T-cell (primary cell): ENCODE results near the gene CNTNAP5. TPM values are rescaled to one million over a fixed set of nuclear protein-coding genes. Genes with fewer than 3 reads are reported as not detected.

ENCODE experiments used
- ATAC-seq, 4 experiments: fragments of 200-7000 bp in 3 of 4; fragments of 150-1000 bp in 1 of 4; cut with Tn5 transposase; replicated peaks in 1 of 4; 1 replicate in 3 of 4; 2 replicates in 1 of 4; pipeline ENCODE4 v1.10.0; 2021; ENCODE audit warnings: moderate library complexity in 3 of 4, mild to moderate bottlenecking in 2 of 4, moderate number of reproducible peaks in 1 of 4
- CTCF ChIA-PET, 2 donors: fragments of 300-600 bp; sonication (Branson Sonifier 250); formaldehyde crosslinking; loops; one replicate each; lab custom pipeline; 2022; ENCODE audit warnings: antibody characterized with exemption in 2 of 2; lab: Charles Lee
- POLR2A ChIA-PET, 2 donors: fragments of 300-600 bp; sonication (Branson Sonifier 250); formaldehyde crosslinking; loops; one replicate each; lab custom pipeline; 2022; ENCODE audit warnings: antibody characterized with exemption in 2 of 2; lab: Charles Lee
- DNase-seq, 35 experiments: peaks; one replicate each; pipeline versions ENCODE4 v3.0.0 to v3.0.0-alpha.2; 2013 to 2023
- H3K27ac ChIP-seq: one replicate; pipeline ENCODE4 v1.5.1; 2013; ENCODE audit warnings: low read length
- H3K27me3 ChIP-seq, 2 experiments: replicated peaks in 1 of 2; 1 replicate in 1 of 2; 2 replicates in 1 of 2; pipeline versions ENCODE4 v1.6.1 to v1.7.0; 2013; ENCODE audit warnings: low read length in 1 of 2, mixed read lengths in 1 of 2; ENCODE audit not compliant: control insufficient read depth in 2 of 2, insufficient read depth in 2 of 2; ENCODE audit errors: extremely low read depth in 1 of 2
- H3K36me3 ChIP-seq, 2 donors: 1 replicate in 1 of 2; 2 replicates in 1 of 2; pipeline versions ENCODE4 v1.6.1 to v1.7.0; 2013; ENCODE audit warnings: low read length in 1 of 2; ENCODE audit not compliant: control insufficient read depth in 2 of 2, insufficient read depth in 1 of 2; ENCODE audit errors: extremely low read depth in 1 of 2
- H3K4me1 ChIP-seq, 2 experiments: 1 replicate in 1 of 2; 2 replicates in 1 of 2; pipeline versions ENCODE4 v1.6.1 to v1.7.0; 2013; ENCODE audit warnings: low read length in 2 of 2, mixed read lengths in 1 of 2; ENCODE audit not compliant: insufficient read depth in 2 of 2, control insufficient read depth in 1 of 2; ENCODE audit errors: extremely low read depth in 1 of 2
- H3K4me3 ChIP-seq, 2 donors: 1 replicate in 1 of 2; 2 replicates in 1 of 2; pipeline versions ENCODE4 v1.5.1 to v1.7.0; 2013; ENCODE audit warnings: mild to moderate bottlenecking in 2 of 2, low read length in 1 of 2, moderate library complexity in 1 of 2; ENCODE audit not compliant: control insufficient read depth in 1 of 2; ENCODE audit errors: extremely low read depth in 1 of 2
- H3K9me3 ChIP-seq: 2 replicates; pipeline ENCODE4 v1.7.0; 2013
- H3K27ac Mint-ChIP-seq, 2 donors: one replicate each; pipeline ENCODE4 v1.8.0; 2020 to 2021; ENCODE audit warnings: mild to moderate bottlenecking in 2 of 2, mixed read lengths in 2 of 2
- H3K27me3 Mint-ChIP-seq, 2 donors: one replicate each; pipeline ENCODE4 v1.8.0; 2021 to 2022; ENCODE audit warnings: mixed read lengths in 2 of 2
- H3K36me3 Mint-ChIP-seq: one replicate; pipeline ENCODE4 v1.8.0; 2021; ENCODE audit warnings: mixed read lengths
- H3K4me1 Mint-ChIP-seq, 3 donors: one replicate each; pipeline ENCODE4 v1.8.0; 2020 to 2022; ENCODE audit warnings: mixed read lengths in 3 of 3, mild to moderate bottlenecking in 1 of 3
- H3K4me3 Mint-ChIP-seq, 3 donors: one replicate each; pipeline ENCODE4 v1.8.0; 2020 to 2022; ENCODE audit warnings: mild to moderate bottlenecking in 3 of 3, mixed read lengths in 3 of 3, moderate library complexity in 3 of 3
- H3K9me3 Mint-ChIP-seq, 3 donors: one replicate each; pipeline ENCODE4 v1.8.0; 2020 to 2022; ENCODE audit warnings: mixed read lengths in 3 of 3
- WGBS: methylation state at CpG from one replicate; pipeline ENCODE4 v1.1.5; 2013; ENCODE audit warnings: missing lambda C conversion rate; ENCODE audit not compliant: insufficient coverage; 5-methylcytosine and 5-hydroxymethylcytosine counted together
- total RNA-seq, 35 experiments: library from RNA in 6 of 35; stranded (reverse) in 6 of 35; fragments of 120-200 nt in 1 of 35; gene quantifications; one replicate each; pipeline versions ENCODE4 v1.2.1 to v1.2.4 and lab custom pipeline; 2013 to 2026

Gene CNTNAP5
- total RNA-seq, 5 donors from 2014 or later (not counting 1 experiment from before 2014, with no cell fraction given) = not detected

DNA sequence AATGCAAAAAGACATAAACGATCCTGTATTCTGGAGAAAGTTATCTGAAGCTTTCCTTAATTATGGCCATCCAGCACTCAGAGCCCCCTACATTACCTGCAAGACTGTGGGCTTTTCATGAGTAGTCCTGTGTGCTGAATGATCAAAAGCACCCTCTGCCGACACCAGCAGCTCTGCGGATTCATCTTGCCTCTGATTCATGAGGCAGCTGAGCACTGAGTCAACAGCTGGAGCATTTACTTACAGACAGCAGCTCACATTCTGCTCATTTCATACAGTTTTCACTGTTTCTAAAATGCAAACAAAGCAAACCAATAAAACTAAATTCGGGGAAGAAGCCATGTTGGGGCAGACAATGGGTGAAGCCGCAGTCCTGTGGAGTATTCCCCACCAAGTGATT, 886.5 kb downstream of the CNTNAP5 start:
- POLR2A ChIA-PET = no interaction called here

DNA sequence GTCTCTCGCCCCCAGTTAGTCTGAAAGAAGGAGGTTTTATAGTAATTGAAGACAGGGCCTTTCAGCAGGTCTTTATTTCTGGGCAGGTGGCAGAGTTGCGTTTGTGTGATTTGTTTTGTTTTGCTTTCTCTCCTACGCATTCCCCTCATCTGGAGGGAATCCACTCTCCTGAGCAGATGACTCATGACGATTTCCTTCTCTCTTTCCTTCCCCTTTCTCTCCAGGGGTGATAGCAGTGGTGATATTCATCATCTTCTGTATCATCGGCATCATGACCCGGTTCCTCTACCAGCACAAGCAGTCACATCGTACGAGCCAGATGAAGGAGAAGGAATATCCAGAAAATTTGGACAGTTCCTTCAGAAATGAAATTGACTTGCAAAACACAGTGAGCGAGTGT, 888.8 kb downstream of the CNTNAP5 start:
- Mint-ChIP-seq H3K27me3 (no peaks in the 10 kb centered on the region), H3K36me3 (no peaks in the 10 kb centered on the region), H3K4me3 (no peak overlapping the region), H3K4me1 (no peaks in the 10 kb centered on the region), H3K27ac (no peak overlapping the region), H3K9me3 (peaks cover 12 to 31% (median 25%) of the 10 kb centered on the region in 3 donors)
- H3K27me3 ChIP-seq = no peaks in the 10 kb centered on the region
- H3K36me3 ChIP-seq = no peaks in the 10 kb centered on the region
- 85% methylated on average over 4 of the region's 9 CpGs for WGBS
- H3K4me1 ChIP-seq = no peaks in the 10 kb centered on the region
- ChIA-PET CTCF (no interaction called here), POLR2A (no interaction called here)
- no peaks in the 10 kb centered on the region for H3K9me3 ChIP-seq
- no peak for DNase-seq
- H3K4me3 ChIP-seq = no peak overlapping the region
- H3K27ac ChIP-seq = no peak overlapping the region
- no peak for ATAC-seq

More for the DNA sequence above, 886.5 kb downstream of the CNTNAP5 start:
- no peak overlapping the region for H3K4me3 ChIP-seq
- CTCF ChIA-PET = no interaction called here
- H3K27ac Mint-ChIP-seq = no peak overlapping the region
- H3K4me1 ChIP-seq = no peaks in the 10 kb centered on the region
- DNase-seq (no peak), ATAC-seq (no peak)
- no peak overlapping the region for H3K27ac ChIP-seq
- H3K9me3 Mint-ChIP-seq = peaks cover 6 to 22% (median 9%) of the 10 kb centered on the region in 3 donors
- no peaks in the 10 kb centered on the region for H3K27me3 Mint-ChIP-seq
- H3K36me3 ChIP-seq = no peaks in the 10 kb centered on the region
- no peaks in the 10 kb centered on the region for H3K4me1 Mint-ChIP-seq
- 94% methylated on average over 2 of the region's 5 CpGs for WGBS
- H3K9me3 ChIP-seq = no peaks in the 10 kb centered on the region
- no peaks in the 10 kb centered on the region for H3K36me3 Mint-ChIP-seq
- H3K4me3 Mint-ChIP-seq = no peak overlapping the region
- H3K27me3 ChIP-seq = no peaks in the 10 kb centered on the region

DNA sequence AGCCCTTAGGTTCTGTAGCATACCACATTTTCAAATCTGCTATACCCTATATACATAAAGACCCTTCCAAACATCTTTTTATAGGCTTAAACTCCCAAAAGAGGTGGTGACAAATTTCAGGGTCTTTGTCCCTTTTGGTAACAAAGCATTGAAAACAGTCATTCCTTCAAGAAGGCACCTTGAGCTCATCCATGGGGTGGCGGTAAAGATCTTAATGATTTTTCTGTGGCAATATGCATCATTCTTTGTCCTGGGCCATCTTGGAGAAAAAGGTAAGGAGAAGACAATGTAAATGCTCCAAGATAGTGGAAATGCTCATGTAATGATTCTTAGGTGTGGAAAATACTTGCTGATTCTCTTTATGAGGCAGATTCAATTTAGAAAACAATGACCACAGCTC, 890.5 kb downstream of the CNTNAP5 start:
- WGBS = 50% methylated on average over 1 of the region's 1 CpG
- no peaks in the 10 kb centered on the region for H3K36me3 Mint-ChIP-seq
- no peaks in the 10 kb centered on the region for H3K27me3 ChIP-seq
- H3K27ac ChIP-seq = no peak overlapping the region
- no peak for DNase-seq
- POLR2A ChIA-PET = no interaction called here
- no peaks in the 10 kb centered on the region for H3K36me3 ChIP-seq
- no peak for ATAC-seq
- no peaks in the 10 kb centered on the region for H3K27me3 Mint-ChIP-seq
- H3K4me3 Mint-ChIP-seq = no peak overlapping the region
- H3K9me3 Mint-ChIP-seq = peaks cover 13 to 29% (median 18%) of the 10 kb centered on the region in 3 donors
- no peak overlapping the region for H3K4me3 ChIP-seq
- H3K4me1 Mint-ChIP-seq = no peaks in the 10 kb centered on the region
- no peak overlapping the region for H3K27ac Mint-ChIP-seq
- H3K9me3 ChIP-seq = no peaks in the 10 kb centered on the region
- no peaks in the 10 kb centered on the region for H3K4me1 ChIP-seq
- CTCF ChIA-PET = no interaction called here

DNA sequence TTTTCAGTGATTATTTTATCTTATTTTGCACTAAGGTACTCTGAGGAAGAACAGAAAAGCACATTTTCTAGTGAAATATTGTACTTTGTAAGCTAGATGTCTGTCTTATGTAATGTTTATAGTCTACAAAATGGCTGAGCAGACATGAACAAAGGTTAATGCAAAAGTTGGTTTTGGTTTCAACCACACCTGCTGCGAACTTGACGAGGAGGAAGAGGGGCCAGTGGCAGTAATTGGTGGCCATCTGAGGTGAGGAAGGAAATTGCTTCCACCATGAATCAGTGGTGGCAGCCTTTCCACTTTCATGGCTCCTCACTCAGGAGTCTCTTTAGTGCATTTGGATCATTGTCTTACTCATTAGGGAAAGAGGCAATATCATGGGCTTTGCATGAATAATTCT, 894.2 kb downstream of the CNTNAP5 start:
- CTCF ChIA-PET = no interaction called here
- no peaks in the 10 kb centered on the region for H3K4me1 ChIP-seq
- H3K36me3 ChIP-seq = no peaks in the 10 kb centered on the region
- H3K27ac Mint-ChIP-seq = no peak overlapping the region
- DNase-seq (no peak), ATAC-seq (no peak)
- no peaks in the 10 kb centered on the region for H3K27me3 Mint-ChIP-seq
- no peaks in the 10 kb centered on the region for H3K27me3 ChIP-seq
- WGBS = no CpG with 5 or more reads among the region's 2 CpGs
- H3K36me3 Mint-ChIP-seq = no peaks in the 10 kb centered on the region
- H3K27ac ChIP-seq = no peak overlapping the region
- H3K9me3 Mint-ChIP-seq = peaks cover 13 to 22% (median 20%) of the 10 kb centered on the region in 3 donors
- no peaks in the 10 kb centered on the region for H3K9me3 ChIP-seq
- H3K4me1 Mint-ChIP-seq = no peaks in the 10 kb centered on the region
- H3K4me3 ChIP-seq = no peak overlapping the region
- POLR2A ChIA-PET = no interaction called here
- H3K4me3 Mint-ChIP-seq = no peak overlapping the region

- Histone ChIP-seq H3K4me3 (no peak overlapping the region), H3K4me1 (no peaks in the 10 kb centered on the region), H3K27me3 (no peaks in the 10 kb centered on the region), H3K9me3 (no peaks in the 10 kb centered on the region), H3K36me3 (no peaks in the 10 kb centered on the region), H3K27ac (no peak overlapping the region)
- WGBS = no CpG with 5 or more reads among the region's 1 CpG
- Mint-ChIP-seq H3K27me3 (no peaks in the 10 kb centered on the region), H3K9me3 (peaks cover 13 to 22% (median 20%) of the 10 kb centered on the region in 3 donors), H3K27ac (no peak overlapping the region), H3K4me3 (no peak overlapping the region), H3K36me3 (no peaks in the 10 kb centered on the region), H3K4me1 (no peaks in the 10 kb centered on the region)
- ChIA-PET CTCF (no interaction called here), POLR2A (no interaction called here)
- DNase-seq = no peak
- ATAC-seq = no peak
Measured at GRCh38 chr2:124920448-124920847, 895.4 kb downstream of the CNTNAP5 start.

- no peaks in the 10 kb centered on the region for H3K36me3 ChIP-seq
- ATAC-seq = no peak
- ChIA-PET CTCF (no interaction called here), POLR2A (no interaction called here)
- Mint-ChIP-seq H3K27ac (no peak overlapping the region), H3K4me3 (no peak overlapping the region), H3K4me1 (no peaks in the 10 kb centered on the region), H3K36me3 (no peaks in the 10 kb centered on the region), H3K9me3 (peaks cover 15 to 27% (median 20%) of the 10 kb centered on the region in 3 donors), H3K27me3 (no peaks in the 10 kb centered on the region)
- H3K27ac ChIP-seq = no peak overlapping the region
- WGBS = 81% methylated on average over 5 of the region's 5 CpGs
- no peaks in the 10 kb centered on the region for H3K9me3 ChIP-seq
- H3K27me3 ChIP-seq = no peaks in the 10 kb centered on the region
- H3K4me3 ChIP-seq = no peak overlapping the region
- DNase-seq = no peak
- H3K4me1 ChIP-seq = no peaks in the 10 kb centered on the region
Measured at GRCh38 chr2:124921191-124921590, 896.1 kb downstream of the CNTNAP5 start.

- ATAC-seq = no peak
- Histone ChIP-seq H3K9me3 (no peaks in the 10 kb centered on the region), H3K36me3 (no peaks in the 10 kb centered on the region), H3K4me3 (no peak overlapping the region), H3K4me1 (no peaks in the 10 kb centered on the region), H3K27me3 (no peaks in the 10 kb centered on the region), H3K27ac (no peak overlapping the region)
- no peaks in the 10 kb centered on the region for H3K4me1 Mint-ChIP-seq
- H3K9me3 Mint-ChIP-seq = peaks cover 14 to 19% (median 18%) of the 10 kb centered on the region in 3 donors
- H3K27ac Mint-ChIP-seq = no peak overlapping the region
- CTCF ChIA-PET = no interaction called here
- WGBS = 100% methylated on average over 1 of the region's 3 CpGs
- H3K27me3 Mint-ChIP-seq = no peaks in the 10 kb centered on the region
- POLR2A ChIA-PET = no interaction called here
- DNase-seq = no peak
- no peaks in the 10 kb centered on the region for H3K36me3 Mint-ChIP-seq
- H3K4me3 Mint-ChIP-seq = no peak overlapping the region
Measured at GRCh38 chr2:124923097-124923496, 898.0 kb downstream of the CNTNAP5 start.
